OCI-LY1 (cell line): ENCODE results near the gene C1orf105.

Experiments
- CTCF ChIP-seq: fragments of 200-600 bp; sonication (generic), shearing (Covaris generic); IDR thresholded peaks from 2 replicates; pipeline ENCODE4 v1.5.1; 2017; ENCODE audit warnings: mild to moderate bottlenecking, antibody characterized with exemption, low read length, moderate library complexity, mixed read lengths
- EZH2 ChIP-seq: fragments of 200-600 bp; sonication (generic), shearing (Covaris generic); IDR thresholded peaks from 2 replicates; pipeline ENCODE4 v1.8.0; 2017; ENCODE audit warnings: borderline replicate concordance, mixed run types, mild to moderate bottlenecking, antibody characterized with exemption, low read length, moderate library complexity, mixed read lengths

- TF ChIP-seq CTCF (no peak), EZH2 (no peak)
Measured at GRCh38 chr1:172498857-172499256, 78.4 kb downstream of the C1orf105 start.
